Measurements from ENCODE around the gene ASPDH. TPM values are rescaled to one million over a fixed set of nuclear protein-coding genes. Genes with fewer than 3 reads are reported as not detected.

The ASPDH gene
- total RNA-seq, 1 experiment from 2014 or later = not detected

DNA sequence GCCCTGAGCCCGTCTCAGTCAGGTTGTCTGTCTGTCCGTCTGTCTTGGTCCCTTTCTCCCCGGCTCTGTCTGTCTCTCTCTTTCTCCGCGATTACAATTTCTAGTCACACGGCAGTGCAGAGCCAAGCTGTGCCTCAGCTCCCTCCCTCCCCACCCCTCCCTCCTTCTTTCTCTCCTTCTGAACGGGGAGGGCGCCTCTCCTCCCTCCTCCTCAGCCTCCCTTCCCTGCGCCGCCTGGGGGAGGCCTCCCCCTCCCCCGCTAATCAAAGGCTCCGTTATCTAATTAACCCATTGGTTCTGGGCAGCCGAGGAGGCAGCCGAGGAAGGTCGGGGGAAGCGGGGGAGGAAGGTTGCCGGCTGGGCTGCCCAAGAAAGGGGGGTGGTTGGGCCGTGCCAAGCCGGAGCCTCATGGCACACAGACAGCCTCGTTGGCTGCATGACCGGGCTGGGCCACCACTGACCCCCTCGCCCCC is 38.0 kb upstream of the ASPDH start:
- RAD21 ChIA-PET (ENCODE audit: low non-redundant PET in 1 of 2, low total read pairs in 2 of 2, uncharacterized antibody in 2 of 2, unreplicated experiment in 2 of 2) = no interaction called here
- TF ChIP-seq SRF (IDR thresholded peaks at IDR 0.05; ENCODE audit: low read depth) (no peak), JUND (IDR thresholded peaks at IDR 0.05) (no peak), ZFX (IDR thresholded peaks at IDR 0.05) (no peak), EGR1 (IDR thresholded peaks at IDR 0.05; ENCODE audit: low read depth) (no peak), TCF7L2 (IDR thresholded peaks at IDR 0.05; ENCODE audit: borderline replicate concordance, extremely low read depth, insufficient read depth, insufficient read length) (no peak), FOSL1 (IDR thresholded peaks at IDR 0.05; ENCODE audit: low read depth) (no peak), POLR2A (IDR thresholded peaks at IDR 0.05; ENCODE audit: borderline replicate concordance, extremely low read depth, insufficient read depth, insufficient read length) (no peak), SIN3A (IDR thresholded peaks at IDR 0.05; ENCODE audit: low read depth) (no peak), ELF1 (IDR thresholded peaks at IDR 0.05; ENCODE audit: borderline replicate concordance, low read depth) (no peak), POLR2AphosphoS5 (IDR thresholded peaks at IDR 0.05; ENCODE audit: low read depth, low read length) (no peak), EZH2 (IDR thresholded peaks at IDR 0.05) (no peak)
- TF ChIP-seq, protein P1, sequence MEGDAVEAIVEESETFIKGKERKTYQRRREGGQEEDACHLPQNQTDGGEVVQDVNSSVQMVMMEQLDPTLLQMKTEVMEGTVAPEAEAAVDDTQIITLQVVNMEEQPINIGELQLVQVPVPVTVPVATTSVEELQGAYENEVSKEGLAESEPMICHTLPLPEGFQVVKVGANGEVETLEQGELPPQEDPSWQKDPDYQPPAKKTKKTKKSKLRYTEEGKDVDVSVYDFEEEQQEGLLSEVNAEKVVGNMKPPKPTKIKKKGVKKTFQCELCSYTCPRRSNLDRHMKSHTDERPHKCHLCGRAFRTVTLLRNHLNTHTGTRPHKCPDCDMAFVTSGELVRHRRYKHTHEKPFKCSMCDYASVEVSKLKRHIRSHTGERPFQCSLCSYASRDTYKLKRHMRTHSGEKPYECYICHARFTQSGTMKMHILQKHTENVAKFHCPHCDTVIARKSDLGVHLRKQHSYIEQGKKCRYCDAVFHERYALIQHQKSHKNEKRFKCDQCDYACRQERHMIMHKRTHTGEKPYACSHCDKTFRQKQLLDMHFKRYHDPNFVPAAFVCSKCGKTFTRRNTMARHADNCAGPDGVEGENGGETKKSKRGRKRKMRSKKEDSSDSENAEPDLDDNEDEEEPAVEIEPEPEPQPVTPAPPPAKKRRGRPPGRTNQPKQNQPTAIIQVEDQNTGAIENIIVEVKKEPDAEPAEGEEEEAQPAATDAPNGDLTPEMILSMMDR (IDR thresholded peaks at IDR 0.05 in 2 of 3, conservative IDR thresholded peaks at IDR 0.05 in 1 of 3; ENCODE audit: borderline replicate concordance in 1 of 3, insufficient read depth in 1 of 3, low read depth in 2 of 3, low read length in 2 of 3) = no peak
- H3K9me2 ChIP-seq (ENCODE audit: insufficient read depth) = no peaks in the 10 kb centered on the region
- no peak for DNase-seq (ENCODE audit: low read depth, low spot score)
- H3K4me3 ChIP-seq (replicated peaks in 1 of 2; ENCODE audit: low read depth in 1 of 2, low read length in 2 of 2) = no peak overlapping the region
- intact Hi-C loops (cut with micrococcal nuclease) = no loop called here
- no peak overlapping the region for H3K4me2 ChIP-seq (ENCODE audit: low read length)
- H3K27ac ChIP-seq (ENCODE audit: low read depth, low read length) = no peak overlapping the region
- H3K9me3 ChIP-seq (ENCODE audit: control insufficient read depth in 1 of 2, insufficient read depth in 1 of 2, low read depth in 1 of 2, low read length in 2 of 2) = no peaks in the 10 kb centered on the region
- no peaks in the 10 kb centered on the region for H3K79me2 ChIP-seq (ENCODE audit: insufficient read depth, low read length)
- H4K20me1 ChIP-seq (ENCODE audit: insufficient read depth) = no peaks in the 10 kb centered on the region
- H3K9ac ChIP-seq (ENCODE audit: low read length) = no peak overlapping the region
- ATAC-seq = no peak
- BruUV-seq (replicated peaks) = no TSS peak
- peaks cover 4 to 13% of the 10 kb centered on the region in 2 experiments; a peak in 3 of 4 replicates for H3K4me1 ChIP-seq (ENCODE audit: control insufficient read depth in 1 of 2, insufficient read depth in 2 of 2, low read length in 2 of 2)
- POLR2A ChIA-PET = no interaction called here
- H3K27me3 ChIP-seq (ENCODE audit: insufficient read depth, low read length) = no peaks in the 10 kb centered on the region
- CTCF ChIA-PET = no interaction called here
- no peak overlapping the region for H2AFZ ChIP-seq (ENCODE audit: low read depth, low read length, poor library complexity, severe bottlenecking)
- H3K36me3 ChIP-seq (ENCODE audit: control insufficient read depth in 1 of 2, insufficient read depth in 2 of 2, low read length in 2 of 2) = no peaks in the 10 kb centered on the region
